Measurements from ENCODE around the gene ASAP2. TPM values are rescaled to one million over a fixed set of nuclear protein-coding genes. Genes with fewer than 3 reads are reported as not detected.
A peak's percentile ranks its signal among the peaks of the same experiment; 100 is the strongest.

ASAP2 gene
- polyA plus RNA-seq, 3 donors = 0.08 to 1.1 (median 0.20) TPM

DNA sequence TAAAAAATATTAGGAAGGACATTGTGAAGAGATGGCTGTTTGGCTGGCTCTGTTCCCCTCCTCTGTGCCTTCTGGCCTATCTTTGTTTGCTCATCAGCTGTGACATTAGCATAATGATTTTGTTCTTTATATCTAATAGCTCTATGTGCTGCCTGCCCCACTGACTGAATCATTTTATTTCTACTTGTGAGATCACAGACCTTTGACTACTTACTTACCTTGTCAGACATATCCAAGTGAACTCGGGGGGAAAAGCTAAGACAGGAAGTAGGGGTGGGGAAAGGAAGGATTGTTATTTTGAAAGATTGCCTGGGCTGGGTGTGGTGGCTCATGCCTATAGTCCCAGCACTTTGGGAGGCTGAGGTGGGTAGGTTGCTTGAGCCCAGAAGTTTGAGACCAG, 104.2 kb downstream of the ASAP2 start:
- intact Hi-C loops (cut with micrococcal nuclease) = no loop called here

DNA sequence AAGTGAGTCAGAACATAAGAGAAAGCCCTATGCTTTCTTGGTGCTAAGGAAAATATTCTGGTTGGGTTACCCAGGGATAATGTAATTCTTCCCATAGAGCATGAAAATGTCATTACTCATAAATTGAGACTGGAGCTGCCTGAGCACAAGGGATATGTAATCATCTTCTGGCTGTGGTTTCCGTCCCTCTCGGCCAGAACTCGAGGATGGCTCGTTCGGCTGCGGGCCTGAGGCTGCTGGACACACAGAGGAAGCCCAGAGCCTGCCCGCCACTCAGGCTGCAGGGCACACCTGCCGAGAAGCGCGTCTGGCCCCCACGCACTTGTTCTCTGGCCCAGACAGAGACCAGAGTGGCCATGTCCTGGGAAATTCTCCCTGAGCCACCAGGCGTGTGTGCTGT, 104.9 kb downstream of the ASAP2 start:
- no peak overlapping the region for H3K4me3 ChIP-seq (replicated peaks in 1 of 3; ENCODE audit: low read depth in 2 of 3, low read length in 3 of 3)
- Mint-ChIP-seq H3K27ac (no peak overlapping the region), H3K4me3 (no peak overlapping the region), H3K36me3 (no peaks in the 10 kb centered on the region), H3K4me1 (peaks cover 6% of the 10 kb centered on the region), H3K27me3 (ENCODE audit: low read depth in 3 of 3) (peaks cover 0 to 4% (median 2%) of the 10 kb centered on the region in 3 donors), H3K9me3 (no peaks in the 10 kb centered on the region)
- no peak overlapping the region for H3K27ac ChIP-seq (ENCODE audit: low read depth in 1 of 2, low read length in 2 of 2)
- no peak overlapping the region for H3K9ac ChIP-seq (ENCODE audit: insufficient read depth, low read length, poor library complexity, severe bottlenecking)
- H2AFZ ChIP-seq (ENCODE audit: insufficient read depth, low read depth, low read length, poor library complexity, severe bottlenecking) = no peak overlapping the region
- intact Hi-C loops (cut with micrococcal nuclease) = no loop called here
- no peaks in the 10 kb centered on the region for H3K4me1 ChIP-seq (ENCODE audit: control insufficient read depth in 1 of 2, insufficient read depth in 2 of 2, low read length in 2 of 2)
- DNase-seq = no peak
- H3K36me3 ChIP-seq (replicated peaks in 1 of 2; ENCODE audit: control insufficient read depth in 1 of 2, insufficient read depth in 2 of 2, low read length in 2 of 2) = no peaks in the 10 kb centered on the region
- H3K79me2 ChIP-seq (ENCODE audit: insufficient read depth, low read length) = no peaks in the 10 kb centered on the region
- H4K20me1 ChIP-seq (ENCODE audit: insufficient read depth, low read length) = no peaks in the 10 kb centered on the region
- 97% methylated on average over 12 of the region's 12 CpGs for WGBS (ENCODE audit: insufficient coverage)
- no peaks in the 10 kb centered on the region for H3K27me3 ChIP-seq (ENCODE audit: control insufficient read depth in 2 of 2, insufficient read depth in 2 of 2, low read length in 2 of 2)
- no peak for TF ChIP-seq CTCF (IDR thresholded peaks at IDR 0.05)
- H3K4me2 ChIP-seq (replicated peaks; ENCODE audit: extremely low read depth, low read length, poor library complexity, severe bottlenecking) = no peak overlapping the region
- no peaks in the 10 kb centered on the region for H3K9me3 ChIP-seq (replicated peaks in 1 of 2; ENCODE audit: control insufficient read depth in 1 of 2, insufficient read depth in 1 of 2, low read length in 2 of 2)

More for the DNA sequence above, 104.2 kb downstream of the ASAP2 start:
- H3K4me1 Mint-ChIP-seq = peaks cover 6% of the 10 kb centered on the region
- Histone ChIP-seq H3K9me3 (replicated peaks in 1 of 2; ENCODE audit: control insufficient read depth in 1 of 2, insufficient read depth in 1 of 2, low read length in 2 of 2) (no peaks in the 10 kb centered on the region), H3K36me3 (replicated peaks in 1 of 2; ENCODE audit: control insufficient read depth in 1 of 2, insufficient read depth in 2 of 2, low read length in 2 of 2) (no peaks in the 10 kb centered on the region), H3K27me3 (ENCODE audit: control insufficient read depth in 2 of 2, insufficient read depth in 2 of 2, low read length in 2 of 2) (no peaks in the 10 kb centered on the region), H3K79me2 (ENCODE audit: insufficient read depth, low read length) (no peaks in the 10 kb centered on the region), H2AFZ (ENCODE audit: insufficient read depth, low read depth, low read length, poor library complexity, severe bottlenecking) (no peak overlapping the region), H3K27ac (ENCODE audit: low read depth in 1 of 2, low read length in 2 of 2) (no peak overlapping the region), H3K4me3 (replicated peaks in 1 of 3; ENCODE audit: low read depth in 2 of 3, low read length in 3 of 3) (no peak overlapping the region), H3K4me2 (replicated peaks; ENCODE audit: extremely low read depth, low read length, poor library complexity, severe bottlenecking) (no peak overlapping the region), H3K4me1 (ENCODE audit: control insufficient read depth in 1 of 2, insufficient read depth in 2 of 2, low read length in 2 of 2) (no peaks in the 10 kb centered on the region), H4K20me1 (ENCODE audit: insufficient read depth, low read length) (no peaks in the 10 kb centered on the region), H3K9ac (ENCODE audit: insufficient read depth, low read length, poor library complexity, severe bottlenecking) (no peak overlapping the region)
- H3K27ac Mint-ChIP-seq = peak overlapping the region in 2 of 7 donors; percentile 26 to 32
- WGBS (ENCODE audit: insufficient coverage) = no CpG with 5 or more reads among the region's 1 CpG
- peaks cover 0 to 4% (median 2%) of the 10 kb centered on the region in 3 donors for H3K27me3 Mint-ChIP-seq (ENCODE audit: low read depth in 3 of 3)
- no peaks in the 10 kb centered on the region for H3K36me3 Mint-ChIP-seq
- no peak for DNase-seq
- H3K4me3 Mint-ChIP-seq = no peak overlapping the region
- TF ChIP-seq CTCF (IDR thresholded peaks at IDR 0.05) = no peak
- no peaks in the 10 kb centered on the region for H3K9me3 Mint-ChIP-seq

Measured in CD14-positive monocyte (primary cell).